NCI-H748 treated with DMSO at 0.1 percent for 48 hours (cell line): ENCODE data around the gene RNF34.
"Not testable (repeated sequence)": the region's sequence is repeated elsewhere in the genome, so short reads cannot be mapped to it uniquely, and the experiment has no call there.

Experiments
- DNase-seq: peaks from one replicate; lab custom pipeline; 2025; lab: John Stamatoyannopoulos, UW

RNF34 gene, protein sequence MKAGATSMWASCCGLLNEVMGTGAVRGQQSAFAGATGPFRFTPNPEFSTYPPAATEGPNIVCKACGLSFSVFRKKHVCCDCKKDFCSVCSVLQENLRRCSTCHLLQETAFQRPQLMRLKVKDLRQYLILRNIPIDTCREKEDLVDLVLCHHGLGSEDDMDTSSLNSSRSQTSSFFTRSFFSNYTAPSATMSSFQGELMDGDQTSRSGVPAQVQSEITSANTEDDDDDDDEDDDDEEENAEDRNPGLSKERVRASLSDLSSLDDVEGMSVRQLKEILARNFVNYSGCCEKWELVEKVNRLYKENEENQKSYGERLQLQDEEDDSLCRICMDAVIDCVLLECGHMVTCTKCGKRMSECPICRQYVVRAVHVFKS

DNA sequence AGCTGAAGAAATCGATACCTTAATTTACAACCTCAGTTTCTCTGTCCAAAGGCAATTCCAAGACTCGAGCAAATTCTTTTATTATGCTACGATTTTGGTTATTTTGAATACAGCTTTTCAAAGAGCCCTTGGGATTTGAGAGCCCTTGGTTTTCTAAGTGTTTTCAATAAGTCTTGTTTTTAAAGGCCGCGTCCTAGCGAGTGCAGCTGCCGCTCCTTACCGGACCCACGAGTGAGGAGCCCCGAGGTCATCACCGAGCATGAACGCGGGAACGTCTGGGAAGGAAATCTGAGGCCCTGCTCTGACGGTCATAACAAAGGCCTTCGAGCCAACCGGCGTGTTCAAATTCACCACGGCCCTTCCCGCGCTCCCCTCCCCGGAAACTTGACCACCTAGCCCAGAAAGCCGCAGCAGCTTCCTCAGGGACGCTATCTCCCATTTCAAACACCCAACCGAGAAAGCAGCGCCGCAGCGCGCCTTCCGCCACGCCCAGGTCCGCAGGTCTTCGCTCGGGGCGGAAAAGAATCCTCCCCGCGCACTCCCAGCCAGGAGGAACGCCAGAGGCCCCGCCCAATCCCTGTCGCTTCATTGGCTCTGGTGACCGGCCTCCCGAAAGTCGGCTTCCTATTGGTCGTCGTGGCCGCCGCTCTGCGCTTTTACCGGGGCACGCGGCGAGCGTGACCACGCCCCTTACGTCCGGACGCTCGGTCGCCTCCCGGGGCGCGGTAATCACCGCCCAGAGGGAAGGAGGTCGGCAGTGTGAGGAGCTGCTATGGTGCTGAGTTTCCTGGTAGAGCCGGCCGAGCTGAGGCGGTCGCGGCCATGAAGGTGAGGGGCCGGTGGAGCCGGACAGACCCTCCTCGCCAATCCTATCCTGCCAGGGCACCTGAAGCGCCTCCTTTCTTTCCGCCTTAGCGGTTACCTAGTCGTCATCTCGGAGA lies at the start of gene RNF34:
Gene RNF34, plus strand, starts transcription at position 728 of the 941 bp plus-strand sequence. Its CDS starts 95 bp downstream, at position 823.
- DNase-seq, result peak; percentile 97

DNA sequence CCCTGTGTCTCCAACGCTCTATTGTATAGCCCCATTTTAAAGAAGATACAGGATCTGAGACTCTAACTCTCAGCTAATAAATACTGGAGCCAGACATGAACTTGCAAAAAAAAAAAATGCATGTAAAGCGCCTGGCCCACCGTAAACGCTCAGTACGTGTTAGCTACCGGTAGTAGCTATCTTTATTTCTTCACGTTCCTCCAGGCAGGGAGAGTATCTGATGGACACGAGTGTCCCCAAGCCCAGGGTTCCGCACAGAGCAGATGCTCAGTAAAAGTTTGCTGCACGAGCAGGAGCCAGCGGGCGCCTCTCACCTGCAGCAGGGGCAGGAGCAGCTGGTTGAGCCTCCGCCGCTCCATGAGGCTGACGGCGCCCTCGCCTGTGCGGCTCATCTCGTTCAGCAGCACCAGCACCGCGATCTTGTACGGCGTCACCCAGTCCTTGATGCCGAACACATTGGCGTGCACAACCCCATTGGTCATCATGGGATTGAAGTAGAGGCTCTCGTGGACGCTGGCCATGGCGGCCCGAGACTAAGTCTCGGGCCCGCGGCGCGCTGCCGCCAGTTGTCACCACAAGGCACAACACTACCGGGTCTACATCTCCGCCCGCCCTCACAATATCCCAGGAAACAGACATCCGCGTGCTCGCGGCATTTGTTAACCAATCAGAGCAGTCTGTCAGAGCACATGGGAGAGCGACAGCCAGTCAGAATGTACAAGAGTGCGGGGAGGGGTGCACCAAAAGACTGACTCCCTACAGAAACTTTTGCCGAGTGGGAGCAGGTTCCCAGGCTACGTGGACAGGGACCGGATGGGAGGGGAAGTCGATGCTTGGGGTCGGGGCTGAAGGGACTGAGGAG lies 47.9 kb upstream of the RNF34 start, which contains the start of gene ANAPC5:
Gene ANAPC5, minus strand, starts transcription at position 592 of the 862 bp plus-strand sequence. Its CDS starts 71 bp downstream, at position 521.
- peak; percentile 98 for DNase-seq

GRCh38 chr12:121352682-121353018 lies 47.3 kb upstream of the RNF34 start:
- peak; percentile 68 for DNase-seq

- DNase-seq, result no peak
Measured at GRCh38 chr12:121355818-121356217, 44.1 kb upstream of the RNF34 start.

DNA sequence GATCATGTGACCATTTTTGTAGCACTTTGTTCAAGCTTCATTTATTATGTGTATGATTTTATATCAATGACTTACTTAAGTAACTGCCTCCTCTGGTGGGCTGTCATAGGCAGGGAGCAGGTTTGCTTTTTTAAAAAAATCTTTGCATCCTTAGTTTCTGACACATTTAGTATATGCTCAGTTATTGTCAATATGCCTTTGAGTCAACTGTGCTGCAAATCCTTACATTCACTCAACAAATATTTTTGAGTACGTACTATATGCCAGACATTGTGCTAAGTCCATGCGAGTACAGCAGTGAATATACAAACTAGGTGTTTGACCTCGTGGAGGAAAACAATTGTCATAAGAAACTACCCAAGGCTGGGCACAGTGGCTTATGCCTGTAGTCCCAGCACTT lies 43.3 kb upstream of the RNF34 start:
- DNase-seq, result no peak

DNA sequence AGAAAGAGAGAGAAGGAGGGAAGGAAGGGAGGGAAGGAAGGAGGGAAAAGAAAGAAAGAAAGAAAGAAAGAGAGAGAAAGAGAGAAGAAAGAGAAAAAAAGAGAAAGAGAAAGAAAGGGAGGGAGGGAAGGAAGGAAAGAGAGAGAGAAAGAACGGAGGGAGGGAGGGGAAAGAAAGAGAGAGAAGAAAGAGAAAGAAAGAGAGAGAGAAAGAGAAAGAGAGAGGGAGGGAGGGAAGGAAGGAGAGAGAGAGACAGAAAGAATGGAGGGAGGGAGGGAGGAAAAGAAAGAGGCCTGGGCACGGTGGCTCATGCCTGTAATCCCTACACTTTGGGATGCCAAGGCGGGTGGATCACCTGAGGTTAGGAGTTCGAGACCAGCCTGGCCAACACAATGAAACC lies 42.6 kb upstream of the RNF34 start:
- no peak for DNase-seq

- no peak for DNase-seq
Measured at GRCh38 chr12:121358073-121358472, 41.8 kb upstream of the RNF34 start.

- DNase-seq, result no peak
Measured at GRCh38 chr12:121364683-121365121, 35.2 kb upstream of the RNF34 start.

GRCh38 chr12:121365416-121366062 lies 34.4 kb upstream of the RNF34 start:
- DNase-seq, result no peak

DNA sequence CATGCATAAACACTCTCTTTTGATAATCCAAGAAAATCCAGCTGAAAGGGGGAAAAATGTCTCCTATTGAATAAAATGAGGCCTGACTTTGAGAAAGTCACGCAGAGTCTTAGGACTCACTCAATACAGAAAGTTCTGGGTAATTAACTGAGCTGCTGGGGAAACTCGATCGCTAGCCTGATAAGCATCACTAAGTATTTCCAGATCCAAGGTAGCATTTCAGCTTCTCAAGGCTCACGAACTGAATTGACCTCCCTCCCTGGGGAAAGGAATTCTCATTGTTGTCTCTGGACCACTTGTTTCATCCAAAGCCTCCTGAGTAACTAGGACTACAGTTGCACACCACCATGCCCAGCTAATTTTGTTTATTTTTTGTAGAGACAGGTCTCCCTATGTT lies 33.9 kb upstream of the RNF34 start:
- no peak for DNase-seq

DNA sequence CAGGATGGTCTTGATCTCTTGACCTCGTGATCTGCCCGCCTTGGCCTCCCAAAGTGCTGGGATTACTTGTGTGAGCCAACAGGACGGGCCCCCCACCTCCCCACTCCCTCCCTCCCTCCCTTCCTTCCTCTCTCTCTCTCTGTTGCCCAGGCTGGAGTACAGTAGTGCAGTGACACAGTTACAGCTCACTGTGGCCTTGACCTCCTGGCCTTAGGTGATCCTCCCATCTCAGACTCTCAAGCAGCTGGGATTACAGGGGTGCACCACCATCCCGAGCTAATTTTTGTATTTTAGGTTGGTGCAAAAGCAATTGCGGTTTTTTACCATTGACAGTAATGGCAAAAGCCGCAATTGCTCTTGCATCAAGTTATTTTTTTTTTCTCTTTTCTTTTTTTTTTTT lies 28.5 kb upstream of the RNF34 start:
- no peak for DNase-seq

DNA sequence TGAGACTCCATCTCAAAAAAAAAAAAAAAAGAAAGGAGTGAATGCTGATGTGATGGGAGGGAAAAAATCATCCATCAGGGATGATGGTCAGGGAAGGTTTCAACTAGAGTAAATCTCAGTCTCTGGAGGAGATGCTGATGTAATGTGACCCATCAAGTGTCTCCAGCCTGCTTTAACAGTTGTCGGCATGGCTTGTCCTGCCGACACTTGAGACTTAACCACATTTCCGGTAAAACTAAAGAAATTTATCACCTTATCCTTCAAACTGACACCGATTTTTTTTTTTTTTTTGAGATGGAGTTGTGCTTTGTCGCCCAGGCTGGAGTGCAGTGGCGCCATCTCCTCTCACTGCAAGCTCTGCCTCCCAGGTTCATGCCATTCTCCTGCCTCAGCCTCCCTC lies 26.2 kb upstream of the RNF34 start:
- DNase-seq, result no peak

DNA sequence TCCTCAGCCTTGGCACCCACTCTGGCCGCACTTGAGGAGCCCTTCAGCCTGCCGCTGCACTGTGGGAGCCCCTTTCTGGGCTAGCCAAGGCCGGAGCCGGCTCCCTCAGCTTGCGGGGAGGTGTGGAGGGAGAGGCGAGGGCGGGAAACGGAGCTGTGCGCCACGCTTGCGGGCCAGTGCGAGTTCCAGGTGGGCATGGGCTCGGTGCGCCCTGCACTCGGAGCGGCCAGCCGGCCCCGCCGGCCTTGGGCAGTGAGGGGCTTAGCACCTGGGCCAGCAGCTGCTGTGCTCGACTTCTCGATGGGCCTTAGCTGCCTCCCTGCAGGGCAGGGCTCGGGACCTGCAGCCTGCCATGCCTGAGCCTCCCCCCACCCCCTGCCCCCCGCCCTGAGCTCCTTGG lies 25.6 kb upstream of the RNF34 start:
- DNase-seq, result not testable (repeated sequence)

DNA sequence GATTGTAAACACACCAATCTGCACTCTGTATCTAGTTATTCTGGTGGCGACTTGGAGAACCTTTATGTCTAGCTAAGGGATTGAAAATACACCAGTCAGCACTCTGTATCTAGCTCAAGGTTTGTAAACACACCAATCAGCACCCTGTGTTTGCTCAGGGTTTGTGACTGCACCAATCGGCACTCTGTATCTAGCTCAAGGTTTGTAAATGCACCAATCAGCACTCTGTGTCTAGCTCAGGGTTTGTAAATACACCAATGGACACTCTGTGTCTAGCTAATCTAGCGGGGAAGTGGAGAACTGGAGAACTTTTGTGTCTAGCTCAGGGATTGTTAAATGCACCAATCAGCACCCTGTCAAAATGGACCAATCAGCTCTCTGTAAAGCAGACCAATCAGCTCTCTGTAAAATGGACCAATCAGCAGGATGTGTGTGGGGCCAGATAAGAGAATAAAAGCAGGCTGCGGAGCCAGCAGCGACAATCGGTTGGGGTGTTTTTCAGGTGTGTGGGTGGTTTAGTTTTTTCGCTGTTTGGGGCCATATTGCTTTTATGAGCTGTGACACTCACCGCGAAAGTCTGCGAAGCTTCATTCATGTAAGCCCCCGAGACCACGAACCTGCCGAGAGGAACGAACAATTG lies 24.9 kb upstream of the RNF34 start:
- not testable (repeated sequence) for DNase-seq

DNA sequence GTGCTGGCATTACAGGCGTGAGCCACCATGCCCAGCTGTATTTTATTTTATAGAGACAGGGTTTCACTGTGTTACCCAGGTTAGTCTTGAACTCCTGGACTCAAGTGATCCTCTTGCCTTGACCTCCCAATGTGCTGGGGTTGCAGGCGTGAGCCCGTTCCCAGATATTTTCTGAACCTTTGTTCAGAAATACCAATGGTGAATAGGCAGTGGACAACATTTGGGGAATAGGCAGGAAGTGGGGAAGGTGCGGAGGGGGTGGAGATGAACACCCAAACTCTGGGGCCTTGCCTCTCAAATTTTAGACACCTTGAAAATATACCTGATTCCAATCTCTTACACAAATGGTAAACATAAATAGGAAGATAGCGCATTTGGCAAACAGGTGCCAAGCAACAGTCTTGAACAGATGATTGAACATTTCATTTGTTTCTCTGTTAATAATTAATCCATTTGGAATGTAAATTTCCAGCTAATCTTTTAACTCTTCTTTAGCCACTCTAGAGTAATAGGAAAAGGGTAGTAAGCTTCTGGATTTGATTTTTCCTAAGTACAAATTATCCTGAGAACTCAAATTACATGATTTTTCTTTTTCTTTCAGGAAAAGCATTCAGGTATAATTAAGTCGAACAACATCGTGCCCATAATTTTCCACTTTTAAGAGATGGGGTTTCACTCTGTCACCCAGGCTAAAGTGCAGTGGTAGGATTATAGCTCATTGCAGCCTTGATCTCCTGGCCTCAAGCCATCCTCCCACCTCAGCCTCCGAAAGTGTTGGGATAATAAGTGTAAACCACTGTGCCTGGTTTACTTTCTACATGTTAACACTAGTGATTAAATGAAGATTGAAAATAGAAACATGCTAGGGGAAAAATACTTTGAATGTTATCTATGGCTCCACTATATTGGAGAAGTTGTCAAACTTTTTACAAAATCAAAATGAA lies 22.9 kb upstream of the RNF34 start:
- DNase-seq, result no peak

DNA sequence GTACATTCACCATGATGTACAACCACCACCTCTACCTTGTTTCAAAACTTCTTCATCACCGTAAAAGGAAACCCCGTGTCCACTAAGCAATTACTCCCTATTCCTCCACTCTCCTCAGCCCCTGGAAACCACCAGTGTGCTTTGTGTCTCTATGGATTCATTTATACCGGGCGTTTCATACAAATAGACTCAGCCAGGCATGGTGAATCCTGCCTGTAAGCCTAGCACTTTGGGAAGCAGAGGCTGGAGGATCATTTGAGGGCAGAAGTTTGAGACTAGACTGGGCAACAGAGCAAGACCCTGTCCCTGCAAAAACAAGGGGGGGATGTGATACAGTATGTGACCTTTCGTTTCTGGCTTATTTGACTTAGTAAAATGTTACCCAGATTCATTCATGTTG lies 21.2 kb upstream of the RNF34 start:
- no peak for DNase-seq

- DNase-seq, result no peak
Measured at GRCh38 chr12:121379945-121380344, 20.0 kb upstream of the RNF34 start.

GRCh38 chr12:121383601-121384021 lies 16.3 kb upstream of the RNF34 start:
- no peak for DNase-seq

GRCh38 chr12:121384891-121385290 lies 15.0 kb upstream of the RNF34 start:
- DNase-seq, result not testable (repeated sequence)
